ENCODE data around the gene TRPV2. TPM values are rescaled to one million over a fixed set of nuclear protein-coding genes. Genes with fewer than 3 reads are reported as not detected.

TRPV2 gene
- 44.4 and 46.8 TPM in 2 replicates for total RNA-seq

GRCh38 chr17:16415031-16415924 is at the start of gene TRPV2:
Gene TRPV2, plus strand, starts transcription at chr17:16415571. Its CDS starts 2,098 bp downstream, at chr17:16417669.
- DNase-seq (ENCODE audit: low spot score) = peak; percentile 30
- Mint-ChIP-seq H3K27me3 (ENCODE audit: low read depth) (no peaks in the 10 kb centered on the region), H3K4me3 (ENCODE audit: low read depth) (peak within 1 kb of the TSS; percentile 96), H3K36me3 (ENCODE audit: low read depth) (peaks cover 36% of the 10 kb centered on the region), H3K9me3 (no peaks in the 10 kb centered on the region), H3K27ac (peak within 1 kb of the TSS; percentile 96), H3K4me1 (ENCODE audit: low read depth) (peaks cover 37% of the 10 kb centered on the region)
- intact Hi-C loops (cut with micrococcal nuclease) = loop anchor here (5.0 kb wide), 2 partner anchors 53 to 128 kb away; no protein-coding TSS in a partner anchor

DNA sequence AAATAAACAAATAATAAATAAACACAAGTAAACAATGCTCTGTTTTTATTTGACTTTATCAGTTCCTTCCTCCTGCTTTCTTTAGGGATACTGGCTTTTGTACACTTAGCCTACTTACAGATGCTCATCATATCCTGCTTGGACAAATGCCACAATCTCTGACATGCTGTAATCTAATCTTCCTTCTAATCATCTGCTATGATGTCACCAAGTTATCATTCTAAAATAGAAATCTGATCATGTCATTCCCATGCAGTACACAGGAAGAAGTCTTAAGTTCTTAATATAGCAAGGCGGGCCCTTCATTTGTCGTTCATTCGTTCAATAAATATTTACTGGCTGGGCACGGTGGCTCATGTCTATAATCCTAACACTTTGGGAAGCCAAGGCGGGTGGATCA is 43.6 kb upstream of the TRPV2 start:
- no peaks in the 10 kb centered on the region for H3K9me3 Mint-ChIP-seq
- H3K36me3 Mint-ChIP-seq (ENCODE audit: low read depth) = no peaks in the 10 kb centered on the region
- peaks cover 2% of the 10 kb centered on the region for H3K4me1 Mint-ChIP-seq (ENCODE audit: low read depth)
- H3K4me3 Mint-ChIP-seq (ENCODE audit: low read depth) = no peak overlapping the region
- H3K27ac Mint-ChIP-seq = no peak overlapping the region
- no peaks in the 10 kb centered on the region for H3K27me3 Mint-ChIP-seq (ENCODE audit: low read depth)
- DNase-seq (ENCODE audit: low spot score) = no peak
- intact Hi-C loops (cut with micrococcal nuclease) = no loop called here

DNA sequence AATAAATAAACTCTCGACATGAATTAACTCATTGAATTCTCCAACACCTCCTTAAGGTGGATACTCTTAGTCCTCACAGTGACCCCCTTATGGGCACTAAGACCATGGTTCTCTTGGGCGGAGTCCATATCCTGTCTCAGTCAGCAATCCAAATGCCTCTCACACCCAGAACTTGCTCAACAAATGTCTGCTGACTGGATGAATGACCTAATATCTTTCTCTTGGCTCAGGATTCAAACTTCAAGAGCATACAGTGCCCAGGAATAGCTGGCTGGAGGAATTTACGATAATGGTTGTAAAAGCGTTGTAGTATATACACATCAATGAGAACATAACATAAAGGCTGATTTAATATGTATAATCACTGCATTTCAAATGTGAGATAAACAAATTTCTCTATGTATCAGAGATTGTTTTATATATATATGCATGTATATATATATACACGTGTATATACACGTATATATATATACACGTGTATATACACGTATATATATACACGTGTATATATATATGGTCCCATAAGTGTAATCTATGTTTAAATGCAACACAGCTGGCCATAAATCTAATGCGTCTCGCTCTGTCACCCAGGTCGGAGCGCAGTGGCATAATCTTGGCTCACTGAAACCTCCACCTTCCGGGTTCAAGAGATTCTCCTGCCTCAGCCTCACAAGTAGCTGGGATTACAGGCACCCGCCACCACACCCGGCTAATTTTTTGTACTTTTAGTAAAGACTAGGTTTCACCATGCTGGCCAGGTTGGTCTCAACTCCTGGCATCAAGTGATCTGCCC is 41.0 kb upstream of the TRPV2 start:
- Mint-ChIP-seq H3K27ac (no peak overlapping the region), H3K36me3 (ENCODE audit: low read depth) (no peaks in the 10 kb centered on the region), H3K27me3 (ENCODE audit: low read depth) (no peaks in the 10 kb centered on the region), H3K9me3 (no peaks in the 10 kb centered on the region), H3K4me1 (ENCODE audit: low read depth) (peaks cover 2% of the 10 kb centered on the region), H3K4me3 (ENCODE audit: low read depth) (no peak overlapping the region)
- no peak for DNase-seq (ENCODE audit: low spot score)
- intact Hi-C loops (cut with micrococcal nuclease) = no loop called here

DNA sequence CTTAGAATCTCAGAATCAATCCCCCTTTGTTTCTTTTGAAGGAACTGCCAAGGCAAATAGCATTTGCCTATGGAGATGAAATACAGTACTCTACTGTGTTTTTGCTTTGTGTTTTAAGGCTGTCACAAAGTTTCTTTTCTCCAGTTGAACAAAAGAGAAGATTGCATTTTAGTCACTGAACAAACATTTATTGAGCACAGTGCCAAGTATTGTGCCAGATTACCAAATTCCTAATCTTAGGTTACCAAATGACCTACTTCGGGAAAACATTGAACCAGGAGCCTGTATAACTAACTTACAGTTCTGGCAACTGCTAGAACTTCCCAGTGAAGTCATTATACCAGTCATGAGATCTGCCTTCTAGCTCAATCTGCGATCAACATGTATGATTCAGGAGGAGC is 37.4 kb upstream of the TRPV2 start:
- Mint-ChIP-seq H3K27ac (no peak overlapping the region), H3K4me3 (ENCODE audit: low read depth) (no peak overlapping the region), H3K27me3 (ENCODE audit: low read depth) (no peaks in the 10 kb centered on the region), H3K4me1 (ENCODE audit: low read depth) (peaks cover 16% of the 10 kb centered on the region), H3K9me3 (no peaks in the 10 kb centered on the region), H3K36me3 (ENCODE audit: low read depth) (peaks cover 20% of the 10 kb centered on the region)
- DNase-seq (ENCODE audit: low spot score) = no peak
- intact Hi-C loops (cut with micrococcal nuclease) = no loop called here

- Mint-ChIP-seq H3K4me1 (ENCODE audit: low read depth) (peaks cover 20% of the 10 kb centered on the region), H3K4me3 (ENCODE audit: low read depth) (no peak overlapping the region), H3K27ac (no peak overlapping the region), H3K9me3 (no peaks in the 10 kb centered on the region), H3K36me3 (ENCODE audit: low read depth) (peaks cover 28% of the 10 kb centered on the region), H3K27me3 (ENCODE audit: low read depth) (no peaks in the 10 kb centered on the region)
- DNase-seq (ENCODE audit: low spot score) = no peak
- intact Hi-C loops (cut with micrococcal nuclease) = no loop called here
These were observed 36.6 kb upstream of the TRPV2 start for GRCh38 chr17:16378636-16379282.

DNA sequence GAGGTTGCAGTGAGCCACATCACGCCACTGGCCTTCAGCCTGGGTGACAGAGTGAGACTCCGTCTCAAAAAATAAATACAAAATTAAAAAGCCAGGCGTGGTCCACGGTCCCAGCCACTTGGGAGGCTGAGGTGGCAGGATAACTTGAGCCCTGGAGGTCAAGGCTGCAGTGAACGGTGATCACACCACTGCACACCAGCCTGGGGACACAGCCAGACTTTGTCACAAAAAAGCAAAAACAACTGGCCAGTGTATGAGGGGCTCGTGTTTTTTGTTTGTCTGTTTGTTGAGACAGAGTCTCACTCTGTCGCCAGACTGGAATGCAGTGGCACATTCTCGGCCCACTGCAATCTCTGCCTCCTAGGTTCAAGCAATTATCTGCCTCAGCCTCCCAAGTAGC is 35.7 kb upstream of the TRPV2 start:
- no peak overlapping the region for H3K27ac Mint-ChIP-seq
- intact Hi-C loops (cut with micrococcal nuclease) = loop anchor here (5.0 kb wide), 2 partner anchors 158 to 203 kb away; no protein-coding TSS in a partner anchor
- no peak overlapping the region for H3K4me3 Mint-ChIP-seq (ENCODE audit: low read depth)
- no peaks in the 10 kb centered on the region for H3K9me3 Mint-ChIP-seq
- H3K4me1 Mint-ChIP-seq (ENCODE audit: low read depth) = peaks cover 29% of the 10 kb centered on the region
- no peak for DNase-seq (ENCODE audit: low spot score)
- peaks cover 37% of the 10 kb centered on the region for H3K36me3 Mint-ChIP-seq (ENCODE audit: low read depth)
- H3K27me3 Mint-ChIP-seq (ENCODE audit: low read depth) = no peaks in the 10 kb centered on the region

- Mint-ChIP-seq H3K4me3 (ENCODE audit: low read depth) (peak within 1 kb of the TSS; percentile 96), H3K27me3 (ENCODE audit: low read depth) (no peaks in the 10 kb centered on the region)
- intact Hi-C loops (cut with micrococcal nuclease) = loop anchor here (1.0 to 5.0 kb wide), 5 partner anchors 35 to 382 kb away; partner anchors contain the start of genes TTC19 and ZSWIM7
These were observed 34.5 kb upstream of the TRPV2 start, which contains the start of gene UBB for GRCh38 chr17:16380640-16381495. Gene UBB, plus strand, starts transcription at chr17:16381091. Its CDS starts 817 bp downstream, at chr17:16381908.

GRCh38 chr17:16381496-16381820 is 33.9 kb upstream of the TRPV2 start:
- Mint-ChIP-seq H3K9me3 (no peaks in the 10 kb centered on the region), H3K36me3 (ENCODE audit: low read depth) (peaks cover 38% of the 10 kb centered on the region), H3K4me1 (ENCODE audit: low read depth) (peaks cover 31% of the 10 kb centered on the region), H3K4me3 (ENCODE audit: low read depth) (peak overlapping the region; percentile 96), H3K27me3 (ENCODE audit: low read depth) (no peaks in the 10 kb centered on the region), H3K27ac (peak overlapping the region; percentile 92)
- DNase-seq (ENCODE audit: low spot score) = no peak
- intact Hi-C loops (cut with micrococcal nuclease) = loop anchor here (1.0 to 5.0 kb wide), 5 partner anchors 35 to 382 kb away; partner anchors contain the start of genes TTC19 and ZSWIM7

More at GRCh38 chr17:16380640-16381495, 34.5 kb upstream of the TRPV2 start, which contains the start of gene UBB:
- Mint-ChIP-seq H3K4me1 (ENCODE audit: low read depth) (peaks cover 30% of the 10 kb centered on the region), H3K27ac (peak within 1 kb of the TSS; percentile 92), H3K9me3 (no peaks in the 10 kb centered on the region), H3K36me3 (ENCODE audit: low read depth) (peaks cover 38% of the 10 kb centered on the region)
- peak; percentile 95 for DNase-seq (ENCODE audit: low spot score)

DNA sequence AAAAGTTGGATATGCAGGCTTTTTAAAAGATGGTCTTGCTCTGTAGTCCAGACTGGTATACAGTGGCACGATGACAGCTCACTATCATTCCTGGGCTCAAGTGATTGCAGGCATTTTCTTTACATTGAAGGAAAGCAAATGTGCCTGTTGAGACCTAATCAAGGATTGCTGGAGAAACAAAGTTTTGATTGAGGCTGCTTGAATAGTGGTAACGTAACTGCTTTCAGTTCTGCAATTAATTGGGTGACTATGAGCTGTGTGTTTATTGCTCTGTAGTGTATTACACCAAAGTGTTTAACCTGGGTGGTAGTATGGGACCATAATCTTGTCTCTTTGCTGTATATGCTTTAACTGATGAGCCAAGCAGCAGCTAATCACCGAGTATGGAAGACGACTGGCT is 32.2 kb upstream of the TRPV2 start:
- no peaks in the 10 kb centered on the region for H3K9me3 Mint-ChIP-seq
- peaks cover 4% of the 10 kb centered on the region for H3K27me3 Mint-ChIP-seq (ENCODE audit: low read depth)
- peak overlapping the region; percentile 8 for H3K27ac Mint-ChIP-seq
- H3K4me1 Mint-ChIP-seq (ENCODE audit: low read depth) = peaks cover 35% of the 10 kb centered on the region
- H3K36me3 Mint-ChIP-seq (ENCODE audit: low read depth) = peaks cover 38% of the 10 kb centered on the region
- intact Hi-C loops (cut with micrococcal nuclease) = loop anchor here (5.0 kb wide), 2 partner anchors 154 to 199 kb away; no protein-coding TSS in a partner anchor
- DNase-seq (ENCODE audit: low spot score) = no peak
- peak overlapping the region; percentile 96 for H3K4me3 Mint-ChIP-seq (ENCODE audit: low read depth)

DNA sequence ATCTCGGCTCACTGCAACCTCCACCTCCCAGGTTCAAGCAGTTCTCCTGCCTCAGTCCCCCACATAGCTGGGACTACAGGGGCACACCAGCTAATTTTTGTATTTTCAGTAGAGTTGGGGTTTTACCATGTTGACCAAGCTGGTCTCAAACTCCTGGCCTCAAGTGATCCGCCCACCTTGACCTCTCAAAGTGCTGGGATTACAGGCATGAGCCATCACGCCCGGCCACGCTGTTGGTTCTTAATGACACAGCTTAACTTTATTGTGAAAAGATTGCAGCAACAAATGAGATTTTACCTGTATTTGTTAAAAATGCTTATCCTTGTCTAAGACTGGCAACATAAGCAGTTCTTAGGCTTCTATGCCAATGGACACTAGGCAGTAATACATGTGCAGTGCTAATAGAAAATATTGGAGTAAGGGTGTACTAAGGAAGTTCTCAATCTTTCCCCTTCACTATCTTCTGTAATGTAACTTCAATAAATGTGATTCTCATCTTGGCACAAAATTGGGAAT is 31.5 kb upstream of the TRPV2 start:
- Mint-ChIP-seq H3K27ac (peak overlapping the region; percentile 8), H3K4me1 (ENCODE audit: low read depth) (peaks cover 35% of the 10 kb centered on the region), H3K27me3 (ENCODE audit: low read depth) (peaks cover 4% of the 10 kb centered on the region), H3K36me3 (ENCODE audit: low read depth) (peaks cover 38% of the 10 kb centered on the region), H3K9me3 (no peaks in the 10 kb centered on the region), H3K4me3 (ENCODE audit: low read depth) (peak overlapping the region; percentile 96)
- DNase-seq (ENCODE audit: low spot score) = no peak
- intact Hi-C loops (cut with micrococcal nuclease) = loop anchor here (5.0 kb wide), 2 partner anchors 153 to 198 kb away; no protein-coding TSS in a partner anchor

- H3K4me1 Mint-ChIP-seq (ENCODE audit: low read depth) = peaks cover 35% of the 10 kb centered on the region
- peaks cover 38% of the 10 kb centered on the region for H3K36me3 Mint-ChIP-seq (ENCODE audit: low read depth)
- H3K27me3 Mint-ChIP-seq (ENCODE audit: low read depth) = peaks cover 5% of the 10 kb centered on the region
- intact Hi-C loops (cut with micrococcal nuclease) = loop anchor here (5.0 kb wide), 2 partner anchors 153 to 198 kb away; no protein-coding TSS in a partner anchor
- DNase-seq (ENCODE audit: low spot score) = no peak
- no peak overlapping the region for H3K4me3 Mint-ChIP-seq (ENCODE audit: low read depth)
- no peak overlapping the region for H3K27ac Mint-ChIP-seq
- no peaks in the 10 kb centered on the region for H3K9me3 Mint-ChIP-seq
These were observed 30.8 kb upstream of the TRPV2 start for GRCh38 chr17:16384557-16384956.

All from activated T-helper 2 cell treated with anti-CD3 and anti-CD28 coated beads, Interferon-gamma antibody, Interleukin-2, Interleukin-4, amounts not matched to agents 10 μg/mL and 5 μg/mL and 100 μg/mL, durations not matched to agents 14 hours and 24 hours and 36 hours (primary cell).